Right lobe of liver (tissue), 4 donors: ENCODE results near the gene XAGE2.

Experiments
- CTCF ChIP-seq, 4 donors: fragments of 200-600 bp in 3 of 4; fragments of 450-650 bp in 1 of 4; IDR thresholded peaks; one replicate each; pipeline versions ENCODE4 v1.5.1 to v1.8.0; 2016 to 2022; ENCODE audit warnings: antibody characterized with exemption in 4 of 4, mild to moderate bottlenecking in 2 of 4
- POLR2A ChIP-seq: fragments of 450-650 bp; IDR thresholded peaks from one replicate; pipeline ENCODE4 v1.6.1; 2017; ENCODE audit warnings: antibody characterized with exemption, mild to moderate bottlenecking
- donor health status: DM: no; HTN: no; CAD: no.
- donor health status: DM: no; HTN: no; CAD: no.
- donor health status: DM: no; HTN: yes; CAD: no.

GRCh38 chrX:52378870-52379269 lies 10.0 kb downstream of the XAGE2 start:
- TF ChIP-seq CTCF (IDR thresholded peaks at IDR 0.05) (no peak), POLR2A (no peak)
